VCaP (cell line): ENCODE data around the gene GEMIN5.

Experiments
- H3K27ac ChIP-seq: fragments of 450-650 bp; 2 replicates; pipeline ENCODE4 v1.5.1; 2017
- CTCF ChIP-seq: fragments of 450-650 bp; conservative IDR thresholded peaks from 2 replicates; pipeline ENCODE4 v1.5.1; 2017; ENCODE audit warnings: mild to moderate bottlenecking, moderate library complexity

The GEMIN5 gene

GRCh38 chr5:154851351-154851750 lies 86.7 kb downstream of the GEMIN5 start:
- no peak for TF ChIP-seq CTCF
- H3K27ac ChIP-seq: no peak overlapping the region

- TF ChIP-seq CTCF: no peak
Observed at GRCh38 chr5:154850255-154851062, 87.6 kb downstream of the GEMIN5 start, which contains the start of gene FAXDC2. TSS of gene FAXDC2 (minus strand) at chr5:154850603. CDS start at chr5:154838178, 12,425 bp downstream.

GRCh38 chr5:154849791-154850201 lies 88.2 kb downstream of the GEMIN5 start:
- H3K27ac ChIP-seq: no peak overlapping the region
- no peak for TF ChIP-seq CTCF

More at GRCh38 chr5:154850255-154851062, 87.6 kb downstream of the GEMIN5 start, which contains the start of gene FAXDC2:
- H3K27ac ChIP-seq: no peak within 1 kb of the TSS

GRCh38 chr5:154849264-154849785 lies 88.7 kb downstream of the GEMIN5 start:
- no peak overlapping the region for H3K27ac ChIP-seq
- no peak for TF ChIP-seq CTCF

GRCh38 chr5:154844809-154845208 lies 93.2 kb downstream of the GEMIN5 start:
- H3K27ac ChIP-seq: peak overlapping the region; percentile 95
- peak; percentile 26; the same call in 1 of the 2 replicates for TF ChIP-seq CTCF

- no peak for TF ChIP-seq CTCF
- peak overlapping the region; percentile 95 for H3K27ac ChIP-seq
Observed at GRCh38 chr5:154842689-154843530, 95.1 kb downstream of the GEMIN5 start.

- TF ChIP-seq CTCF: no peak
- peak overlapping the region; percentile 95; the same call in 1 of the 2 replicates for H3K27ac ChIP-seq
Observed at GRCh38 chr5:154841273-154841661, 96.7 kb downstream of the GEMIN5 start.
